ENCODE measurements around the gene WDR38. TPM values are rescaled to one million over a fixed set of nuclear protein-coding genes. Genes with fewer than 3 reads are reported as not detected.
A peak's percentile ranks its signal among the peaks of the same experiment; 100 is the strongest.

Gene WDR38
- total and polyA plus RNA-seq, 2 of the 4 experiments (the other 2 are of a cell fraction): not detected

DNA sequence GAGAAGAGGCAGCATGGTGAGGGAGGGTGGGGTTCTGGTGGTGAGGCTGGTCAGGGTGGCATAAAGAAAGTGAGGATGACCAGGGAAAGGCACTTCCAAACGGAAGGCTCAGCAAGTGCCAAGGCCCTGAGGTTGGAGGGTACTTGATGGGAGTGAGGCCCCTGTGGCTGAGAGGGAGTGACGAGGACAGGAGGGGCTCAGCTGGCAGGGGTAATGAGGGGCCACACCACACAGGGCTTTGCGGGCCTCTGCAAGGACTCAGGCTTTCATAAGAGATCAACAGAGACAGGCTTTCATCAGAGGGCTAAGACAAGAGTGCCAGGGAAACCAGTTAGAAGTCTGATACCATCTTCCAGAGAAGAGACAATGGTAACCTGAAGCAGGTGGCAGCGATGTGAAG is 32.3 kb downstream of the WDR38 start:
- Histone ChIP-seq H3K4ac (ENCODE audit: low read depth, low read length) (no peak overlapping the region), H3K27ac (ENCODE audit: insufficient read depth, low read length) (no peak overlapping the region), H2BK20ac (ENCODE audit: low read depth, low read length) (no peak overlapping the region), H2AK9ac (replicated peaks; ENCODE audit: low read depth, low read length, poor library complexity) (peak overlapping the region; percentile 52), H3K9ac (ENCODE audit: low read depth, low read length) (no peak overlapping the region), H4K5ac (ENCODE audit: low read depth, low read length) (no peak overlapping the region), H3K79me1 (ENCODE audit: low read depth in 1 of 2, low read length in 2 of 2) (no peaks in the 10 kb centered on the region), H2BK5ac (ENCODE audit: low read depth, low read length, poor library complexity, severe bottlenecking) (no peak overlapping the region), H3K4me2 (ENCODE audit: low read depth, low read length) (no peak overlapping the region), H3K27me3 (ENCODE audit: control insufficient read depth, insufficient read depth, low read length) (no peaks in the 10 kb centered on the region), H3K4me3 (ENCODE audit: insufficient read depth, low read depth, low read length) (no peak overlapping the region), H3K36me3 (ENCODE audit: control insufficient read depth, insufficient read depth, low read length) (peaks cover 62% of the 10 kb centered on the region), H2BK120ac (ENCODE audit: low read depth, low read length) (no peak overlapping the region), H3K9me3 (ENCODE audit: control insufficient read depth, insufficient read depth, low read length) (no peaks in the 10 kb centered on the region), H3K18ac (ENCODE audit: low read depth, low read length) (no peak overlapping the region), H2BK15ac (ENCODE audit: low read depth, low read length) (no peak overlapping the region), H4K8ac (ENCODE audit: low read depth in 2 of 2, low read length in 2 of 2) (no peak overlapping the region), H4K20me1 (ENCODE audit: insufficient read depth, low read length) (no peaks in the 10 kb centered on the region; the same call in 1 of the 2 replicates), H3K14ac (replicated peaks; ENCODE audit: low read depth, low read length) (no peak overlapping the region), H3K23ac (ENCODE audit: low read depth, low read length) (no peak overlapping the region), H3K56ac (ENCODE audit: extremely low read depth, insufficient read depth, low read length) (no peak overlapping the region), H2AK5ac (ENCODE audit: low read depth, low read length) (no peak overlapping the region), H4K91ac (ENCODE audit: insufficient read depth, low read depth, low read length) (no peak overlapping the region), H2AFZ (replicated peaks; ENCODE audit: low read length, poor library complexity) (no peak overlapping the region), H3K9me1 (ENCODE audit: insufficient read depth, low read length) (peaks cover 7% of the 10 kb centered on the region; the same call in 1 of the 2 replicates), H3K4me1 (ENCODE audit: control insufficient read depth, insufficient read depth, low read length) (no peaks in the 10 kb centered on the region)
- TF ChIP-seq RFX5 (IDR thresholded peaks at IDR 0.05; ENCODE audit: low read depth, low read length) (no peak), MXI1 (IDR thresholded peaks at IDR 0.05; ENCODE audit: borderline replicate concordance, low read depth, low read length) (no peak)
- TF ChIP-seq, protein P1, sequence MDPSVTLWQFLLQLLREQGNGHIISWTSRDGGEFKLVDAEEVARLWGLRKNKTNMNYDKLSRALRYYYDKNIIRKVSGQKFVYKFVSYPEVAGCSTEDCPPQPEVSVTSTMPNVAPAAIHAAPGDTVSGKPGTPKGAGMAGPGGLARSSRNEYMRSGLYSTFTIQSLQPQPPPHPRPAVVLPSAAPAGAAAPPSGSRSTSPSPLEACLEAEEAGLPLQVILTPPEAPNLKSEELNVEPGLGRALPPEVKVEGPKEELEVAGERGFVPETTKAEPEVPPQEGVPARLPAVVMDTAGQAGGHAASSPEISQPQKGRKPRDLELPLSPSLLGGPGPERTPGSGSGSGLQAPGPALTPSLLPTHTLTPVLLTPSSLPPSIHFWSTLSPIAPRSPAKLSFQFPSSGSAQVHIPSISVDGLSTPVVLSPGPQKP (IDR thresholded peaks at IDR 0.05; ENCODE audit: borderline replicate concordance, low read depth, low read length): no peak
- CTCF ChIA-PET: interaction anchor here (0.5 kb wide), 1 partner anchor 243 kb away, joined by 3 read pairs; no protein-coding TSS in a partner anchor
- DNase-seq (no peak), ATAC-seq (ENCODE audit: low read depth) (no peak)
- in situ Hi-C loops (cut with MboI; ENCODE audit: low sequenced_read_pairs) (no loop called here), intact Hi-C loops (cut with micrococcal nuclease) (no loop called here), dilution Hi-C loops (cut with HindIII; ENCODE audit: low sequenced_read_pairs, unreplicated experiment) (no loop called here)
- no TSS peak for BruUV-seq (replicated peaks)
- POLR2A ChIA-PET (ENCODE audit: unreplicated experiment): no interaction called here
- WGBS, 2 experiments (ENCODE audit: extremely low coverage in 2 of 2, insufficient read length in 1 of 2): 100% methylated on average over 2 of the region's 4 CpGs; no CpG with 5 or more reads in 1 of the 2 experiments

Data from IMR-90 (cell line).